HG02884 (cell line): ENCODE results near the gene SMARCD3.

Source experiments
- ATAC-seq: cut with Tn5 transposase; IDR thresholded peaks from one replicate; pipeline ENCODE4 v1.9.1; 2021; ENCODE audit warnings: mild to moderate bottlenecking, moderate library complexity; ENCODE audit not compliant: unreplicated experiment

Gene SMARCD3

DNA sequence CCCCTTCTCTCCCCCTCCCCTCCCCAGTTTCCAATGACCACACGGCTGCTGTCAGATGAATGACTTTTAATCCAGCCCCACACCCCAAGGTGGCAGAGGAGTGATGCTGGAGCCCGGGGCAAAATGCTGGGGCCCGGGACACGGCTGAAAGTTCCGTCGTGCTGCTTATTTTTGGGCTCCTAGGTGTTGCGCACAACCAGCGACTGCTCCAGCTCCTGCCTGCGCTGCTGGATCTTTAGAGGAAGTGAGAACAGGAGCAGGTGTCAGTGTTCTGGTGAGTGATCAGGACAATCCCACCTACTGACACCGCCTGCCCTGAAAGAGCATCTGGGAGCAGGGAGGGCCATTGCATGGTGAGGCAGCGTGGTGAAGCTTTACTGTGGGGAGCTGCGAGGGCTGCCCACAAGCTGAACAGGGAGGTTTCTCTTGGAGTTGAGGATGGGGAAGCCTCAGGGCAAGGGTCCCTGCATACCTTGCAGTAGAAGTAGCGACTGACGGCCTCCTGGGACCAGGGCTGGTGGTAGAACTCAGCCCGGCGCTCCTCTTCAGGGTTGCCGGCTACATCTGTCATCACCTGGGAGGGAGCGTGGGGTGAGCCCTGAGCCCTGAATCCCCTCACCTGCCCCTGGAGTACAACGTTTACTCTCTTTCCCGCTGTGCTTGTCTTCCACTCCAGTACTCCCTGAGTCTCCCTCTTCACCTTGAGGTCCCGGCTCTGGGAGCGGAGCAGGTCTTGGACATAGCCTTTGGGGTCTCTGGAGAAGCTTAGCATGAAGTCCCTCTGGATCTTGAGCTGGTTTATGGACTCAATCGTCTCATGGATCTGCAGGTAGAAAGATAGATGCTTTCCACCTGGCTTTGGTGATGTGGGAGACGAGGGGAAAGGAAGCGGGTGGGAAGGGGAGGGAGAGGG is 9.3 kb downstream of the SMARCD3 start:
- no peak for ATAC-seq

- no peak for ATAC-seq
These were observed 10.2 kb downstream of the SMARCD3 start for GRCh38 chr7:151238190-151238810.

GRCh38 chr7:151237244-151238189 is 11.0 kb downstream of the SMARCD3 start:
- ATAC-seq, result no peak

GRCh38 chr7:151236406-151236805 is 12.1 kb downstream of the SMARCD3 start:
- ATAC-seq, result no peak

DNA sequence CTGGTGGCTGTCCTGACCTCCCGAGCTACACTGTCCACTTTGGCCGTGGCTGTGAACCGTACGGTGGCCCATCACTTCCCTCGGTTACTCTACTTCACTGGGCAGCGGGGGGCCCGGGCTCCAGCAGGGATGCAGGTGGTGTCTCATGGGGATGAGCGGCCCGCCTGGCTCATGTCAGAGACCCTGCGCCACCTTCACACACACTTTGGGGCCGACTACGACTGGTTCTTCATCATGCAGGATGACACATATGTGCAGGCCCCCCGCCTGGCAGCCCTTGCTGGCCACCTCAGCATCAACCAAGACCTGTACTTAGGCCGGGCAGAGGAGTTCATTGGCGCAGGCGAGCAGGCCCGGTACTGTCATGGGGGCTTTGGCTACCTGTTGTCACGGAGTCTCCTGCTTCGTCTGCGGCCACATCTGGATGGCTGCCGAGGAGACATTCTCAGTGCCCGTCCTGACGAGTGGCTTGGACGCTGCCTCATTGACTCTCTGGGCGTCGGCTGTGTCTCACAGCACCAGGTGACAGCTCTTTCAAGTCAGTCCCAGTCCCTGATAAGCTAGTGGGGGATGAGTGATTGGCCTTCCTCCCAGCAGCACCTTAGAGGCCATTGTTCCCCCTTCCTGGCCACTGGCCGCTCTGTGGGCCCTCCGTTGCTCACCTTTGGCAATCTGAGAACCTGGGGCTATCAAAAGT is 13.3 kb downstream of the SMARCD3 start:
- ATAC-seq, result no peak

DNA sequence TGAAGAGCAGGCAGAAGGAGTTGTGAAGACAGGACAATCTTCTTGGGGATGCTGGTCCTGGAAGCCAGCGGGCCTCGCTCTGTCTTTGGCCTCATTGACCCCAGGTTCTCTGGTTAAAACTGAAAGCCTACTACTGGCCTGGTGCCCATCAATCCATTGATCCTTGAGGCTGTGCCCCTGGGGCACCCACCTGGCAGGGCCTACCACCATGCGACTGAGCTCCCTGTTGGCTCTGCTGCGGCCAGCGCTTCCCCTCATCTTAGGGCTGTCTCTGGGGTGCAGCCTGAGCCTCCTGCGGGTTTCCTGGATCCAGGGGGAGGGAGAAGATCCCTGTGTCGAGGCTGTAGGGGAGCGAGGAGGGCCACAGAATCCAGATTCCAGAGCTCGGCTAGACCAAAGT is 14.7 kb downstream of the SMARCD3 start:
- ATAC-seq, result no peak

GRCh38 chr7:151232917-151233701 is 15.4 kb downstream of the SMARCD3 start:
- ATAC-seq, result no peak

GRCh38 chr7:151232091-151232916 is 16.2 kb downstream of the SMARCD3 start, which contains the start of gene CHPF2:
CHPF2 (plus strand) TSS chr7:151232483; CDS start chr7:151234012, 1,529 bp downstream.
- peak; percentile 95 for ATAC-seq

GRCh38 chr7:151231080-151231479 is 17.4 kb downstream of the SMARCD3 start:
- ATAC-seq, result no peak

DNA sequence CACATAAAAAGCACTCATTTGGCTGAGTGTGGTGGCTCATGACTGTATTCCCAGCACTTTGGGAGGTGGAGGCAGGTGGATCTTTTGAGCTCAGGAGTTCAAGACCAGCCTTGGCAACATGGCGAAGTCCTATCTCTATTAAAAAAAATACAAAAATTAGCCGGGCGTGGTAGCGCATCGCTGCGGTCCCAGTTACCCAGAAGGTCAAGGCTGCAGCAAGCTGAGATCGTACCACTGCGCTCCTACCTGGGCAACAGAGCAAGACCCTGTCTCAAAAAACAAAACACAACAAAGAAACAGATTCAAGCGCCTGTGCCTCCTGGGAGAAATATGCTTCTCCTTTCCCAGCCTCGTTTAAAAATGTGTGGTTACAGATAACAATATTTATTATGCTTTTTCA is 19.2 kb downstream of the SMARCD3 start:
- ATAC-seq, result no peak

GRCh38 chr7:151228024-151228866 is 20.2 kb downstream of the SMARCD3 start:
- no peak for ATAC-seq

DNA sequence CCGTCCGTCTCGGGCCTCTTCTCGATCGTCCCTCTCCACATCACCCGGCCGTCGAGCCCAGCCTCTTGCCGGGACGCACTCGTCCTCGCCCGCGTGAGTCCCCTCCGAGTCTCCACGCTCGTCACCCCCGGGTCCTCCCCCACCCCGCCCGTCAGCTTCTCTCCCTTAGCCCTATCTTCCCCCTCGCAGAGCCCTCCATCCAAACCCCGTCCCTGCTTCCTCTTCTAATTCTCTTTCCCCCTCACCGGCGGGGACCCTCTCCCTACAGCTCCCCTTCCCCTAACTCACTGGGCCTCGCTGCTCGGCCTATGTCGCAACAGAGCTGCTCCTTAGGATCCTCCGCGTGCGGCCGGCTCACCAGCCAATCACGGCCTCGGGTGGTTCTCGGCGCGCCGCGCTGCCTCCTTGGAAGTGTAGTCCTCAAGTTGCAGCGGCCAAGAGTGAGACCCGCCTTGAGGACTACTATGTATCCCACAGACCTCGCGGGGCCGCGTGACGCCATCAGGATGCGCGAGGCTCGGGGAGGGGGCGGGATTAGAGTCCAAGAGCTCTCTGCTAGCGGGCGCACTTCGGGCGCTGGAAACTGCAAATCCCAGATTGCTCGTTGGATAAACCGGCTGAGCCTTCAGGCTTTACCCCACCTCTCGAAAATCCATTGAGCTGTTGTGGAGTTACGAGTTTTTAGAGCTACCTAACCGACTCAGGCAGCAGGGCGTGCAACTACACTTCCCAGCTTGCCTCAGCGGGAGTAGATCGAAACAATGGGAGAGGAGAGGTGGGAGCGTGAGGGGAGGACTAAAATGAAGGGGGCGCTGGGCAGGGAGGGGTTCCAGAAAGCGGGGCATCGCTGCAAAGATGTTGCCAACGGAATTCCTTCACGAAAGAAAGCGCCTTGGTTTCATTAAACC is 21.4 kb downstream of the SMARCD3 start, which contains the start of gene ABCF2:
TSS of gene ABCF2 (minus strand) at position 331 of the 908 bp plus-strand sequence. CDS start 747 bp downstream, outside the sequence.
- ATAC-seq, result peak; percentile 99

DNA sequence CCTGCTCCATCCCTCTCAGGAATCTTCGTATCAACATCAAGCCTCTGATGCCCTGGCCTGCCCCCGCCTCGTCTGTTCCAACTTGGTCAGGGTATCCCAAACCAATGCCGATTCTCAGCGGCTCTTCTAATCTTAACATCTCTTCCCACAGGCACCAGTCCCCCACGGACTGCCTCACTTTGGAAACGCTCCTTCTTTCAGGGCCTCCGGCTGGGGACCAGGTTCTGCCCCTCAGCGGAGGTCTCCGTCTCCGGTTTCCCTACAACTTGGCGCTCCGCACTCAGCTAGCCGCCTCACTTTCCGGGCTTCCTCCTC is 22.0 kb downstream of the SMARCD3 start:
- ATAC-seq, result no peak

- ATAC-seq, result no peak
These were observed 22.5 kb downstream of the SMARCD3 start for GRCh38 chr7:151225948-151226510.

DNA sequence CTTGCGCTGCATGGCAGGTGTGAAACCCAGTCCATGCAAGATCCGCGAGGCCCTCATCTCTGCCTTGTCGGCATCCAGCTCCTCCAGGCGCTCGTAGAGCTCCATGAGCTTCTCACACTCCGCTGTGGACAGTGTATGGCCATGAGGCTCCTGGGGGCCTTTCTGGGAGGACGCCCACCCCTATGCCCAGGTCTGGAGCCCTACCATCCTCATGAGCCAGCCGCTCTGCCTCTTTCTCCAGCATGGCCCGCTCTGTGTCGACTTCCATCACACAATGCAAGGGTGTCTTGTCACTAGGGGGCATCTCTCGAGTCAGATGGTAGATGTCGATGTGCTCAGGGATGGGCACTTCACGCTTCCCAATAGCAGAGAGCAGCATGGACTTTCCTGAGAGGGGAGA is 24.8 kb downstream of the SMARCD3 start:
- ATAC-seq, result no peak

GRCh38 chr7:151218170-151218569 is 30.3 kb downstream of the SMARCD3 start:
- no peak for ATAC-seq

DNA sequence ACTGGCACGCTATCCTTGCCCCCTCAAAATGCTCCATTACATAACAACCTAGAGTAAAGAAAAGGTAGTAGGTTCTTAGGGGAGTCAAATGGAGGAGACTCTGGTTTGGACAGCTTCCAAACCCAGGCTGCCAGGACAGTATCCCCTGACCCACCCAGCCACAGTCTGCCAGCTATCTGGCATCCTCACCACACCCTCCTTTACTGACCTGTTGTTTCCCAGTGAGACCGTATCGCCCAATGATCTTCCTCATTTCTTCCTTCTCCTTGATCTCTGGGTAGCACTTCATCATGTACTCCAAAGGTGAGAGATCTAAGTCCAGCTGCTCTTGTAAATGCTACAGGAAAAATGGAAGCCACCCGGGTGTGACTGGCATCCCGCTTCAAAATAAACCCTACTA is 33.1 kb downstream of the SMARCD3 start:
- no peak for ATAC-seq
